K562 (cell line): ENCODE data around the gene PDIA2. TPM values are rescaled to one million over a fixed set of nuclear protein-coding genes. Genes with fewer than 3 reads are reported as not detected.

ENCODE experiments used
- ATAC-seq: fragments of 200-7000 bp; cut with Tn5 transposase; 3 replicates; pipeline ENCODE4 v1.9.1; 2020; ENCODE audit warnings: moderate library complexity
- BruUV-seq: library from RNA; stranded (reverse); fragments of 400-500 nt; replicated peaks from 2 replicates; lab custom pipeline; 2021; lab: Mats Ljungman, UMichigan
- CTCF ChIA-PET: fragments of 300-600 bp; formaldehyde crosslinking; extraction: SDS; loops from one replicate; lab custom pipeline; 2021; ENCODE audit warnings: low intra/inter-chr PET ratio; lab: Yijun Ruan, JAX
- POLR2A ChIA-PET: fragments of 300-600, 350-650 bp; sonication (Branson Sonifier 250); formaldehyde crosslinking; extraction: SDS; loops from one replicate; lab custom pipeline; 2021; ENCODE audit warnings: antibody characterized with exemption, inconsistent platforms; lab: Yijun Ruan, JAX
- DNase-seq, 4 experiments: peaks; one replicate each; pipeline versions ENCODE4 v3.0.0 to v3.0.0-alpha.2; 2011 to 2018; ENCODE audit warnings: low spot score in 3 of 4, mixed read lengths in 3 of 4; ENCODE audit errors: extremely low read depth in 1 of 4
- FAIRE-seq: peaks from 2 replicates; lab custom pipeline; 2011; peaks lifted over from hg19 to GRCh38; lab: Jason Lieb, UNC
- H2AFZ ChIP-seq: 2 replicates; pipeline ENCODE4 v1.6.0; 2011; ENCODE audit warnings: low read depth, low read length, control low read depth, inconsistent platforms
- H3K27ac ChIP-seq: fragments of 200-600 bp; 3 replicates; pipeline ENCODE4 v1.8.0; 2011; ENCODE audit warnings: low read depth, mild to moderate bottlenecking, control low read depth, inconsistent platforms, low read length, moderate library complexity, mixed read lengths; ENCODE audit errors: extremely low read depth
- H3K27me3 ChIP-seq, 2 experiments: fragments of 300-600 bp in 1 of 2; 2 replicates in 1 of 2; 3 replicates in 1 of 2; pipeline versions ENCODE4 v1.6.0 to v1.8.0; 2011; ENCODE audit warnings: inconsistent platforms in 2 of 2, low read length in 2 of 2, mild to moderate bottlenecking in 1 of 2, mixed read lengths in 1 of 2, moderate library complexity in 1 of 2; ENCODE audit not compliant: control insufficient read depth in 2 of 2, insufficient read depth in 2 of 2
- H3K36me3 ChIP-seq: fragments of 300-600 bp; 3 replicates; pipeline ENCODE4 v1.8.0; 2011; ENCODE audit warnings: mild to moderate bottlenecking, low read length, inconsistent platforms; ENCODE audit not compliant: control insufficient read depth, insufficient read depth
- H3K4me1 ChIP-seq, 2 experiments: fragments of 200-600 bp in 1 of 2; replicated peaks in 1 of 2; 2 replicates in 1 of 2; 3 replicates in 1 of 2; pipeline versions ENCODE4 v1.5.1 to v1.8.0; 2011; ENCODE audit warnings: inconsistent platforms in 2 of 2, low read length in 2 of 2, mild to moderate bottlenecking in 1 of 2, mixed read lengths in 1 of 2, moderate library complexity in 1 of 2; ENCODE audit not compliant: control insufficient read depth in 2 of 2, insufficient read depth in 2 of 2
- H3K4me2 ChIP-seq: 2 replicates; pipeline ENCODE4 v1.6.1; 2011; ENCODE audit warnings: low read length, control low read depth, inconsistent platforms, mixed read lengths; ENCODE audit not compliant: insufficient read depth
- H3K4me3 ChIP-seq: fragments of 200-600 bp; sonication (generic), shearing (Covaris generic); 2 replicates; pipeline ENCODE4 v1.5.1; 2016; ENCODE audit warnings: control low read depth, inconsistent platforms
- H3K79me2 ChIP-seq: fragments of 200-600 bp; 3 replicates; pipeline ENCODE4 v1.8.0; 2011; ENCODE audit warnings: low read length, inconsistent platforms; ENCODE audit not compliant: control insufficient read depth, insufficient read depth
- H3K9ac ChIP-seq, 2 experiments: 2 replicates each; pipeline versions ENCODE4 v1.6.0 to v1.6.1; 2011; ENCODE audit warnings: low read depth in 2 of 2, low read length in 2 of 2, control low read depth in 1 of 2, inconsistent platforms in 1 of 2, mild to moderate bottlenecking in 1 of 2, mixed read lengths in 1 of 2; ENCODE audit not compliant: insufficient read depth in 1 of 2
- H3K9me1 ChIP-seq: one replicate; pipeline ENCODE4 v1.6.0; 2011; ENCODE audit warnings: inconsistent platforms, mild to moderate bottlenecking, low read length, moderate library complexity; ENCODE audit not compliant: control insufficient read depth, insufficient read depth
- H3K9me3 ChIP-seq: replicated peaks from 2 replicates; pipeline ENCODE4 v1.5.1; 2011; ENCODE audit warnings: low read depth, low read length, inconsistent platforms; ENCODE audit not compliant: control insufficient read depth, insufficient read depth
- H4K20me1 ChIP-seq: replicated peaks from 2 replicates; pipeline ENCODE4 v1.6.1; 2011; ENCODE audit warnings: low read length, inconsistent platforms, mixed read lengths; ENCODE audit not compliant: control insufficient read depth, insufficient read depth
- ARID4B ChIP-seq: sonication (generic); formaldehyde crosslinking; IDR thresholded peaks from 2 replicates; pipeline ENCODE4 v1.8.0; 2022; ENCODE audit warnings: mild to moderate bottlenecking, missing genetic modification reagents
- CCAR2 ChIP-seq: fragments of 200-400 bp; formaldehyde crosslinking; IDR thresholded peaks from 2 replicates; pipeline ENCODE4 v1.6.1; 2017; ENCODE audit warnings: mild to moderate bottlenecking, low read depth, low read length
- DACH1 ChIP-seq: fragments of 450-650 bp; IDR thresholded peaks from 2 replicates; pipeline ENCODE4 v1.6.1; 2018; ENCODE audit not compliant: partially characterized antibody
- KLF1 ChIP-seq: fragments of 450-650 bp; IDR thresholded peaks from 2 replicates; pipeline ENCODE4 v1.6.1; 2016; ENCODE audit warnings: missing genetic modification characterization, missing compliant biosample characterization
- NCOA1 ChIP-seq: fragments of 450-650 bp; IDR thresholded peaks from 2 replicates; pipeline ENCODE4 v1.6.1; 2016; ENCODE audit warnings: low read depth
- OTX1 ChIP-seq: fragments of 450-650 bp; formaldehyde crosslinking; IDR thresholded peaks from 2 replicates; pipeline ENCODE4 v1.4.0; 2022; ENCODE audit warnings: mild to moderate bottlenecking
- SLC30A9 ChIP-seq: fragments of 250-450 bp; sonication (Bioruptor Pico); IDR thresholded peaks from 2 replicates; pipeline ENCODE4 v1.8.0; 2022; ENCODE audit warnings: mild to moderate bottlenecking, moderate library complexity
- SMAD2 ChIP-seq: fragments of 150-350 bp; IDR thresholded peaks from 2 replicates; pipeline ENCODE4 v1.6.1; 2014; ENCODE audit warnings: low read depth, mild to moderate bottlenecking, low read length
- SREBF1 ChIP-seq: fragments of 150-350 bp; IDR thresholded peaks from 2 replicates; pipeline ENCODE4 v1.6.1; 2014; ENCODE audit warnings: antibody characterized with exemption, low read depth, low read length, borderline replicate concordance
- SRSF7 ChIP-seq: fragments of 200-400 bp; formaldehyde crosslinking; optimal IDR thresholded peaks from 2 replicates; pipeline ENCODE3; 2017; ENCODE audit warnings: mild to moderate bottlenecking, low read depth, low read length
- STAT5A ChIP-seq: IDR thresholded peaks from 2 replicates; pipeline ENCODE4 v1.6.1; 2012; ENCODE audit warnings: low read length, inconsistent platforms, borderline replicate concordance
- YY1 ChIP-seq, 3 experiments: IDR thresholded peaks; 2 replicates each; pipeline ENCODE4 v1.6.1; 2011; ENCODE audit warnings: low read length in 2 of 3, mild to moderate bottlenecking in 2 of 3, moderate library complexity in 2 of 3, borderline replicate concordance in 1 of 3, control low read depth in 1 of 3, low read depth in 1 of 3; ENCODE audit not compliant: insufficient read depth in 3 of 3, insufficient replicate concordance in 2 of 3, control insufficient read depth in 1 of 3, insufficient read length in 1 of 3; ENCODE audit errors: extremely low read depth in 1 of 3
- ZNF263 ChIP-seq: sonication (generic); formaldehyde crosslinking; IDR thresholded peaks from 2 replicates; pipeline ENCODE4 v1.8.0; 2022; ENCODE audit warnings: mild to moderate bottlenecking, missing genetic modification reagents, borderline replicate concordance
- ZNF449 ChIP-seq: fragments of 250-450 bp; sonication (Bioruptor Pico); IDR thresholded peaks from 2 replicates; pipeline ENCODE4 v1.8.0; 2022; ENCODE audit warnings: moderate library complexity, mild to moderate bottlenecking, inconsistent platforms
- ZNF75A ChIP-seq: fragments of 450-650 bp; formaldehyde crosslinking; IDR thresholded peaks from 2 replicates; pipeline ENCODE4 v1.4.0; 2020; ENCODE audit warnings: mild to moderate bottlenecking
- WGBS: fragments of 100-300 bp; shearing (Covaris generic); methylation state at CpG from one replicate; pipeline ENCODE4 v1.1.6; 2016; ENCODE audit warnings: low coverage, mixed read lengths; ENCODE audit not compliant: insufficient coverage; ENCODE audit errors: missing lambda C conversion rate; 5-methylcytosine and 5-hydroxymethylcytosine counted together
- in situ Hi-C: fragments of 300-500 bp; cut with MboI; formaldehyde crosslinking; loops from 4 replicates; pipeline ENCODE4 v1.15.0; 2018; ENCODE audit warnings: inconsistent platforms, mixed read lengths
- intact Hi-C: fragments of 100-400 bp; cut with micrococcal nuclease; formaldehyde crosslinking; loops from 2 replicates; pipeline ENCODE4 v1.14.2; 2022
- polyA plus RNA-seq, 8 experiments: library from polyadenylated mRNA; depleted of rRNA in 4 of 8; stranded (reverse) in 5 of 8; unstranded in 3 of 8; fragments of >200 nt; fragmentation: Nextera tagmentation in 2 of 8; fragmentation: Illumina TruSeq in 1 of 8; extraction: Ambion mirVana in 2 of 8; extraction: Trizol in 1 of 8; gene quantifications; 2 replicates each; pipeline versions ENCODE4 v1.2.1 to v1.2.3, GENCODE V29; 2011 to 2014; ENCODE audit warnings: inconsistent platforms in 1 of 8, missing spikeins in 1 of 8
- total RNA-seq, 7 experiments: library from RNA; depleted of rRNA in 6 of 7; stranded (reverse); fragments of >200 nt in 6 of 7; fragmentation: Illumina TruSeq in 2 of 7; extraction: Trizol in 2 of 7; gene quantifications; 2 replicates each; pipeline versions ENCODE4 v1.2.1 to v1.2.3, GENCODE V29; 2011 to 2021; ENCODE audit warnings: low replicate concordance in 1 of 7
- TF ChIP-seq, protein P1 (sequence below): sonication (generic); formaldehyde crosslinking; IDR thresholded peaks from 2 replicates; pipeline ENCODE4 v1.8.0; 2022; ENCODE audit warnings: missing genetic modification reagents, mild to moderate bottlenecking, borderline replicate concordance

PDIA2 gene
- total and polyA plus RNA-seq, 9 of the 15 experiments (the other 6 are each of a cell fraction or from before 2014, with no cell fraction given), result 0.13 to 0.92 (median 0.23) TPM; not detected in 4

DNA sequence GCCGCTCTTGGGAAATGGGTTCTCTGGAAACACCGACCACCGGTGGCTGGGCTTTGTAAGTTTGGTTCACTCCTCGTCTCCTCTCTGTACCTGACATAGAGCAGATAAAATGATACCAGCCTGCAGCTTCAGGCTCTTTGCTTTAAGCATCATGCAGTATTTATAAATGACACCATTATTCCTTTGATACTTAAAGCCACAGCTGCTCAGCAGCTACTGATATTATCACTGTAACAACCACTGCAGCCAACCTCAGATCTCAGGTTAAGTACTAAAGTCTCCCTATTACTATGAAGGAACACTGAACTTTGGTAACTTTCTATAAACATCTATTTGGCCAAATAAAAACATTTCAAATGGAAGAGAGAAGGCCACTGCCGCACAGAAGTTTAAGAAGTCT, 34.6 kb downstream of the PDIA2 start:
- peaks cover 25% of the 10 kb centered on the region; the same call in 1 of the 2 replicates for H4K20me1 ChIP-seq
- in situ Hi-C loops, result no loop called here
- ATAC-seq (no peak), FAIRE-seq (no peak), DNase-seq (no peak)
- H2AFZ ChIP-seq, result no peak overlapping the region
- intact Hi-C loops, result no loop called here
- H3K79me2 ChIP-seq, result peaks cover 91% of the 10 kb centered on the region
- no TSS peak for BruUV-seq
- no peaks in the 10 kb centered on the region for H3K9me3 ChIP-seq
- no peak overlapping the region for H3K4me2 ChIP-seq
- ChIA-PET CTCF (no interaction called here), POLR2A (no interaction called here)
- H3K4me1 ChIP-seq, result peaks cover 0 to 42% of the 10 kb centered on the region in 2 experiments; a peak in 3 of 5 replicates
- H3K27ac ChIP-seq, result no peak overlapping the region
- H3K4me3 ChIP-seq, result no peak overlapping the region
- H3K9me1 ChIP-seq, result no peaks in the 10 kb centered on the region
- peak overlapping the region in 1 of 2 experiments; percentile 75; a peak in 2 of 4 replicates for H3K9ac ChIP-seq
- 93% methylated on average over 5 of the region's 5 CpGs for WGBS
- H3K36me3 ChIP-seq, result peaks cover 72% of the 10 kb centered on the region
- H3K27me3 ChIP-seq, result no peaks in the 10 kb centered on the region
- no peak for TF ChIP-seq SLC30A9
- no peak for TF ChIP-seq NCOA1
- no peak for TF ChIP-seq YY1 (IDR thresholded peaks at IDR 0.05; ENCODE audit: borderline replicate concordance in 1 of 3, control insufficient read depth in 1 of 3, extremely low read depth in 1 of 3, insufficient read depth in 3 of 3, insufficient read length in 1 of 3, insufficient replicate concordance in 2 of 3, low read depth in 1 of 3, low read length in 2 of 3)
- TF ChIP-seq ZNF263 (CRISPR knock-in tag), result no peak
- no peak for TF ChIP-seq OTX1 (CRISPR knock-in tag)
- no peak for TF ChIP-seq DACH1
- TF ChIP-seq SMAD2, result no peak
- TF ChIP-seq CCAR2, result no peak
- TF ChIP-seq ARID4B (CRISPR knock-in tag), result no peak
- no peak for TF ChIP-seq STAT5A
- TF ChIP-seq SREBF1, result no peak
- no peak for TF ChIP-seq KLF1 (tag)
- no peak for TF ChIP-seq ZNF75A
- TF ChIP-seq, protein P1, sequence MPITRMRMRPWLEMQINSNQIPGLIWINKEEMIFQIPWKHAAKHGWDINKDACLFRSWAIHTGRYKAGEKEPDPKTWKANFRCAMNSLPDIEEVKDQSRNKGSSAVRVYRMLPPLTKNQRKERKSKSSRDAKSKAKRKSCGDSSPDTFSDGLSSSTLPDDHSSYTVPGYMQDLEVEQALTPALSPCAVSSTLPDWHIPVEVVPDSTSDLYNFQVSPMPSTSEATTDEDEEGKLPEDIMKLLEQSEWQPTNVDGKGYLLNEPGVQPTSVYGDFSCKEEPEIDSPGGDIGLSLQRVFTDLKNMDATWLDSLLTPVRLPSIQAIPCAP (CRISPR knock-in tag), result no peak
- no peak for TF ChIP-seq SRSF7
- no peak for TF ChIP-seq ZNF449 (CRISPR knock-in tag)
